CD4-positive, alpha-beta T cell treated with Interleukin-17A for 1 hour (primary cell): Measurements from ENCODE around the gene SHMT2.
A peak's percentile ranks its signal among the peaks of the same experiment; 100 is the strongest.

ENCODE experiments used
- DNase-seq: peaks from one replicate; pipeline ENCODE4 v3.0.0-alpha.2; 2020

The SHMT2 gene

DNA sequence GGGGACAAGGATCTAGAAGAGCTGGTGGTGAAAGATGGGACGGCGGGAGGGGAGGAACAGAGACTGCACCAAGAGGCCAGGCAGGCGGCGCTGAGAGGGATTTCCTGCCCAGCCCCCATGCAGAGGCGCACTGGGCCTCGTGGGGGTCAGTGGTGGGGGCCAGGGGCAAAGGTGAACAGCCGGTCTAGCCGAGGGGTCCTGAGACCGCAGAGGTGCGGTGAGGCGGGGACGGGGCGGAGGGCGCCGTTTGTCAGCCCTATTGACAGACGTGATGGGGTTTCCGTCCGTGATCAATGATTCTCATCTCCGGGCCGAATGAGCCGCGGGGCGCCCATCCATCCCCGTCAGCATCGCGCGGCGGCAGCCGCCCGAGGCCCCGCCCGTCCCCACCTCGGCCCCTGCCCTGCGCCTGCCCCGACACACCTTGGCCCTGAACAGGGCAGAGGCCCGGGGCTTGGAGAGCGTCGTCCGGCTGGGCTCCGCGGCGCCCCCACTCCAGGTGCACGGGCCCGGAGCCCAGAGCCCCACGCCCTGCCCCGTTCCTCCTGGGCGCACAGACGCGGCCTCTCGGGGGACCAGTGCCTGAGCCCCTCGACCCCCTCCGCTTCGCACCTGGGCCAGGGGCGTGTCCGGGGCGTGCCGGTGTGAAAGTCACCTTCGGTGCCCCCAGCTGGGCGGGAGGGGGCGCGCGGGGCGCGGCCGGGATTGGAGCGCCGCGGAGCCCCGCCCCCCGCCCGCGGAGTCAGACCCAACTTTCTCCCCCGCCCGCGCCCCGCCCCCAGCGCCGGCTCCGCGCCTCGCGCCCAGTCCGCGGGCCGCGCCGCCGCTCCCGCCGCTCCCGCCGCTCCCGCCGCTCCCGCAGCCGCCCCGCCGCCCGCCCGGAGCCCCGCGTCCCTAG lies 13.2 kb upstream of the SHMT2 start, which contains the start of gene NXPH4:
Gene NXPH4, plus strand, starts transcription at position 781 of the 898 bp plus-strand sequence. CDS start 176 bp downstream, outside the sequence.
- peak; percentile 63 for DNase-seq

DNA sequence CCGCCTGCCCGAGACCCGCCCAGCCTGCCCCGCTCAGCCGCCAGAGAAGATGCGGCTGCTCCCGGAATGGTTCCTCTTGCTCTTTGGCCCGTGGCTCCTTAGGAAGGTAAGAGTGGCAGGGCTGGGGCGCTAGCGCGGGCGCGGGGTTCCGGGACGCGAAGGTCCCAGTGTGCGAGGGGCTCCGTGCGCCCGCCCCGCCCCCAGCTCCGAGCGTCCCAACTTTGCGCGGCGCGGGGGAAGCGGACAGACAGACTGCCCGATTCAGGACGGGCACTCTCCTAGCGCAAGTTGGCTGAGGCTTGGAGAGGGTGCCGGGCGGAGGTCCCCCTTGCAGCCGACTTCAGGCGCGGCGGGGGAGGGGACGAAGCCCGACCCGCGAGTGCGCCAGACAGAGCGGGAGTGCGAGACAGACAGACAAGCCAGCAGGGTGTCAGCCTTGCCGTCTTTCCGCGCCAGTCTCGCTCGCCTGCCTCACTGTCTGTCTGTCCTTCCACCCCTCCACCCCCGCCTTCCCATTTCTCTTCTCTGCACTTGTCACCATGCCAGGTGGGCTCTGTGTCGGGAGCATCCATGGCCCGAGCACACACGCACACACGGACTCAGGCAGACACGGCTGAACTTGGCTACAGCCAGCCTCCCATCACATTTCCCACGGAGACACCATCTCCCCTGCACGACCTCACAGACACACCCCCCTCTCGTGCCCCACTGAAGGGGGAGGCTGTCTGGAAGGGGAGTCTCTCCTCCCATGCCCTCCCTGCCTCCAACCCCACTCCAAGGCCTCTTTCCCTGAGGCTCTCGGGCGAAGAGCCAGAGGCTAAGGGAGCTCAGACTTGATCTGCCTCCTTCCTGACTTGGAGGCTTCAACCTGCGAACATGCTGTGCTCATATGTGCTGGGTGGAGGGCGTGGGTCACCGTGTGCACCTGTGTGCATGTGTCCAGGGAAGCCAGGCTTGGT lies 12.3 kb upstream of the SHMT2 start:
- DNase-seq, result peak; percentile 54

DNA sequence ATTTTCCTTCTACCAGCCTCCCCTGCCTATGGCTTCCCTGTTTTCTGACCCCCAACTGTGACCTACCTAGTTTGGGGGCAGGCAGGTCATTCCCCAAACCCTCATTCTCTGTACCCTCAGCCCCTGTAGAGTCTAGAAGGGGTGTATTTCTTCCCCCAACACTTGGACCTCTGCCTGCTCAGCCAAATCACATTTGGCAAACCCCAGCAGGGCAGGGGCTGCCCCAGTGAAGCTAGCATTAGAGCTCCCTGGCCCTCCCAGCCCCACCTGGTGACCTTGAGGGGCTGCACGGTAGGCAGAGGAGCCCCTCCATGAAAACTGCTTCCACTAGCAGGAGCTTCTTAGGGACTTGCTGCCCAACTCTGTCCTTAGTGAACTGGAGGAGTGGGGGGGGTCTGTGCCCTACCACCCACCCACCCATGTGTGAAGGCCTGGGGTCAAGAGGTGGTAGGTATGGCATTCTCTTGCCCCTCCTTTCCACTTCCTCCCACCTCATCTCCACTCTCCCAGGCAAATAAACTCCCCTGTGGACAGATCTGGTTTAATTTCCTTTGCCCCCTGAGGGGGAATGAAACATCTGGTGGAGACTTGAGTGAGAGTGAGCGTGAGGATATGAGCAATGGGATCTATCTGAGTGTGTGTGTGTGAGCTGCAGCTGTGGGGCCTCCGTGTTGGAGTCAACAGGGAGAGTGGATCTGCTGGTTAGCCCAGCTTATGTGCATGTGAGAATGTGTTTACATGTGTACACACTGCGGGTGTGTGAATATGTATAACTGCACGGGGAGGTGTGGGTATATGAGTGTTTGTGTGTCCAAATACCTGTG lies 11.3 kb upstream of the SHMT2 start:
- DNase-seq, result no peak

DNA sequence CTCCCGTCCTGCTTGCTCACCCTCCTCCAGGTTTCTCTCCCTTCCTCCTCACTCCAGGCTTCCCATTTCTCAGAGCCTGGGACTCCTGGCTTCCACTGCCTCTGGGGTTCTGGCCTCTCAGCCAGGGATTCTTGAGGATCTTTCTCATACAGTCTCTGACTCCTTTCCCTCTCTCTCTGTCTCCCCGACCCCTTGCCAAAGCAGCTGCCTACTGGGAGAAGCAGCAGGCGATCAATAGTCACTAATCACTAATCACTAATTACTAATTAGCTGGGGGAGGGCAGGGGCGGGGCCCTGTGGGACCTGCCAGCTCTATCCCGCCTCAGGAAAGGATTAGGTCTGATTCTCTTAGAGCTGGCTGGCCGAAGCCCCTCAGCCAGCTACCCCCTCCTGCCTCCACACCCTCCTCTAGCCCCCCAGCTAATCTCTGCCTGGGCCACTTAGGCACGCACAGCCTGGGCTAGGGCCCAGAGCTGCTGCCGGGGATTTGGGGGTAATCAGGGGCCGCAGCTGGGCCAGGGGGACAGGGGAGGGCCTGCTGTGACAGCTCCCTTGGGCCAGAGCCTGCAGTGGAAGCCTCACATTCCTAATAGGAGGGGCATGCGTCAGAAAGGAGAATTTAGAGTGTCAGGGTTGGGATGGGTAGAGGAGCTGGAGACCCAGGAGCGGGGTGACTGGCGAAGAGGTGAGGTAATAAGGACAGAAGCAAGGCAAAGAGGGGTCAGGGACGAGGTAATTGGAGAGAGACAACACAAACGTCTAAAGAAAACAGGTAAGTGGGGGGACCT lies 10.1 kb upstream of the SHMT2 start:
- no peak for DNase-seq

DNA sequence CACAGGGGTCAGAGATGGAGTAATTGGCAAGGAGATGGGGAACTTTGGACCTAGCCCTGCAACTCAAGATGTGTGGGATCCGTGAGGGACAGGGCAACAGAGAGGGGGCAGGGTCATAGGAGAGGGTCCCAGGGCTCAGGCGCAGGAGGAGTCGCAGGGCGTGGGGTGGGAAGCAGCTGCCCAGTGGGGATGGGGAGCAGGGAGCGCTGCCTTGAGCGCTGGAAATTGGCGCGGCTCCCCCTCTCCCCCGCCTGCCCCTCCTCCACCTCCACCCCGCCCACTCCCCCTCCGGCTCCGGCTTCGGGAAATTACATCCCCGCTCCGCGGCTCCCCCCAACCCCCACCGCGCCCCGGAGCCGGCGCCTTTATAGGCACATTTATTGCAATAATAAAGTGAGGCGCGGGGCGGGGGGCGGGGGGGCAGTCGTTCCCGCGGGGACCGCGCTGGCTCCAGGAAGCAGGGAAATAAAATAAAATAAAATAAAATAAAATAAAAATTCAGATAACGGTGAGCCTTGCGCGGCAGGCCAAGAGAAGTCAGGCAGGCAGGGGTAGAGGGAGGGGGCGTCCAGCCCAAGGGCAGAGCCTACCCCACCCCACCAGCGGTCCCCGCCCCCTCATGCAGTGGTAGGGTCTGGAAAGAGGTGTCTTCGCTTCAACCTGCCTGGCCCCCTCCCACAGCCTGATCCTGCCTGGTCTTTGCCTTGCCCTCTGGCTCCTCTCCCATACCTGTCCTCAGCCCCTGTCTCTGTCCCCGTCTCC lies 9.3 kb upstream of the SHMT2 start:
- no peak for DNase-seq

DNA sequence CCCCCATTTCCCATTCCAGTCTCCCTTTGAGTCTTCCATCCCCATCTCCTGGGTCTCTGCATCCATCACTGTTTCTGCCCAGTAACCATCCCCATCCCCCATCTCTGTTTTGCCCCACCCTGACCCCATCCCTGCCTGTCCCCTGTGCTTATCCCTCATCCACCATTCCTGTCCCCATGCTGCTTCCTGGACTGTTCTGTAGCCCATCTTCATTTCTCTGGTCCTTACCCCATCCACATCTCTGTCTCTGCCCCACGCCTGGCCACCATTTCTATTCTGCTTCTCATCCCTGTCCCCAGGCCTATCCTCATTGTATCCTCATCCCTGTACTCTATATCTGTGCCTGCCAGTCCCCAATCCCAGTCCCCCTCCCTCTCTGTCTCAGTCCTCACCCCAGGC lies 8.7 kb upstream of the SHMT2 start:
- no peak for DNase-seq

DNA sequence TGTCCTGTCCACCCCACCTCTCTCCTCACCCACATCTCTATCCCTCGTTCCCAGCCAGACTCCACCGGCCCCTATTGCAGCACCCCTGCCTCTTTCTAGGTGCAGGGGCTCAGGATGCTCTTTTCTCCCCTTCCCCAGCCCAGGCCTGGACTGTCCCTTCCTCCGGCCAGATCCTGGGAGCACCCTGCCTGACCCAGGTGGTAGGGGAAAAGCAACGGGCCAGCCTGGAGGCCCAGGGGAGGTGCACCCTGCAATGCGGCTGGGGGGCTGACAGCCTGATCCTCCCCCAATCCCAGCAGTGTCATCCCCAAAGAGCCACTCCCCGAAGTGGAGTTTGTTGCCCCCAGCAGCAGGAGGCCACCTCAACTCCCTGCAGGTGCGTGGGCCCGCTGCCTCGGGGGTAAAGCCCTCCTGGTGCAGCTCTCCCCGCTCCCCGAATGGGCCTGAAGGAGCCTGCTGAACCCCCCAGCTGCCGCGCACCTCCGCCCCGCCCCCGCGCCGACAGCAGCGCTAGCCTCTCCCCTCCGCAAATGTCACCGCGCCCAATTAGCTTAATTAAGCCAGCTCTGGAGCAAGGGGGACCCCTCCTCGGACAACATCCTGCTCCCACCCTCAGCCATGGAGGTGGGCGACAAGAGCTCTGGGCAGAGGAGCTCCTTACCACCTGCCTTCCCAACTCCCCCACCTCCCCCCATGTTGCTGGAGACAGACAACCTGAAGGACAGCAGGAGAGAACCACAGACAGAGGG lies 8.2 kb upstream of the SHMT2 start:
- no peak for DNase-seq

DNA sequence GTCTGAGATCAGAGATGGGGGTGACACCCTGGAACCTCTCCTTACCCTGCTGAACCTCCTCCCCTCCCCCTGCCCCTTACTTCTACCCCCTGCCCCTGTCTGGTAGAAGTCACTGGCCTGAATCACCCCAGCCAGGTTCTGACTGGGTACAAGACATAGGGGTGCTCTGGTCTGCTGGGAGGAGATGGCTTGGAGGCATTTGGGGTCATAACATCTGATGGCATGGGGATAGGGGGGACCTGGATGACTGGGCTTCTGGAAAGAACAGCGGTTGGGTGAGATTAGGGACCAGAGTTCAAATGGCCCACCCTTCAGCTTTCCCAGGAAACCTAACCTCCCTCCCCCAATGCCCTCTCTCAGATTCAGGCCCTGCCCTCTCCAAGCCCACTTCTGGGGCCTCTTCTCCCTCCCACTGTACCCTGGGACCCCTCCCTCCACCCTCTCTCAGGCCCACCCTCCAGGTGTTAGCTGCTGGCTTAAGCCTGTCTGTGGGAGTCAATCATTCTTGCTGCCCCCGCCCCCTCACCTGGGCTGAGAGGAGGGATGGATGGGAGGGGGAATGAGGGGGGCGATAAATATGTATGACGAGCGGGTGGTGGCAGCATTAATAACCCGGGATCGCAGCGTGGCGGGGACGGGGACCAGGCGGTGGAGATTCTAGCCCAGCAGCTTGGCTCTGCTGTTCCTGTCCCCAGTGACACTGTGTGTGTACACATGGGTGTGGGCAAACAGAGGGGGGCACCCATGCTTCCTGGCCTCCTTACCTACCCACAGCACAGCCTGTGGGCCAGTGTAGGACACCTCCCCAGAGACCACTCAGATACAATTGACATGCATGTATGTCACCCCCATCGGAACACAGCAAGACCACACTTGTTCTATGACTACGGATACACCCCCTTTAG lies 7.0 kb upstream of the SHMT2 start:
- no peak for DNase-seq

DNA sequence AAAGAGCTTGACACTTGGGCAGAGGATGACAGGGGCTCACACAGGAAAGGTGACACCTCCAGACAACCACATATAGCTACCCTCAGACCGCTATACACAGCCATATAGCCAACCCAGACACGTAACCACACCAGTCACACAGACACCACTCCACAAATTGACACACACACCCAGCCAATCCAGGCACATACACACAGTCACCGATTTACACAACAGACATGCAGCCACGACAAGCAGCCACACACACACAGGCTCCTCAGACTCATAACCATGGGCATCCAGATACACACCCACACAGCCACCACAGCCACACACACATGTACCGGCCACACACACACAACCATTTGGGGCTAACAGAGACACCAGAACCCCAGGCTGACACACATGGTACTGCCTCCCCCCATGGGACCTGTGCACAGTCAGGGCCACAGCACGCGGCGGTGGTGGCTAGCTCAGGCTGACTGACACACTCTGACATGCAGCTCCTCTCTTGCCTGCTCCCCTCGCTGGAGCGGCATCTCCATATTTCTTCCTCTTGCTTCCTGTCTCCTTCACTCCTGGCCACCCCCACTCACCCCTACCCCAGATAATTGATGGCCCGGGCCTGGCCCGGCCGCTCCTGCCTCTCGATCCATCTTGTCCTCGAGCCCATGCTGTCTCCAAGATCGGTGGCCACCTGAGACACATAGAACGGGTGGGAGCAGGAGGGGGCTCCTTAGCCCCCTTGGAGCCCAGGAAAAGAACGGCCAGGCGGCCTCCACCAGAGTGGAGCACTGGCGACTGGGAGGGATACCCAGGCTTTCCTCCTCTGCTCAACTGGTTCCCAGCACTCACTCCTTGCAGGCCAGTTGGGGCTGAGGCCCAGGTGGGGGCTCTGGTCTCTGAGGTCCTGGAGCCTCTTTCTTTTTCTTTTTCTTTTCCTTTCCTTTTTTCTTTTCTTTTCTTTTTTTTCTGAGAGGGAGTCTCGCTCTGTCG lies 6.0 kb upstream of the SHMT2 start:
- DNase-seq, result peak; percentile 73

DNA sequence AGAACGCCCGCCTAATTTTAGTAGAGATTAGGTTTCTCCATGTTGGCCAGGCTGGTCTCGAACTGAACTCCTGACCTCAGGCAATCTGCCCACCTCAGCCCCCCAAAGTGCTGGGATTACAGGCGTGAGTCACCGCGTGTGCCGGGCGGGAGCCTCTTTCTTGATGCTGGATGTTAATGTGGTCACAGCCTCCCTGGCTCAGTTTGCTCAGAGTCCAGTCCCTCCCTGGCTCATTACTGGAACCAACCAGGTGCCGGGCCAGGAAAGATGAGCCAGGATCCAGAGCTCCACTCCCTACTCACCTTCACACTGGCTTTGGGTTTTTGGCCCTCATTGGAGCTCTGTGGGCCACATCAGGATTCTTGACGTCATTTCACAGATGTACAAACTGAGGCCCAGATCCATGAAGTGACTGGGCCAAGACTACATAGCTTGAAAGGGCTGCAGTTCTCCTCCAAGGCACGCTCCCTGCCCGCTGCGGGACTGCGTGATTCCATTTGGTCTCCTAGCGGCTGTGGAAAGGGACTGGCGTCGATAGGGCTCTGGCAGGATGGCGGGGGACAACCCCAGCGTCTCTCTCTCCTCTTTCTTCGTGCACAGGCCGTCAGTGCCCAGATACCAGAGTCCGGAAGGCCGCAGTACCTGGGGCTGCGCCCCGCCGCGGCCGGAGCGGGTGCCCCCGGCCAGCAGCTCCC lies 5.1 kb upstream of the SHMT2 start:
- no peak for DNase-seq

DNA sequence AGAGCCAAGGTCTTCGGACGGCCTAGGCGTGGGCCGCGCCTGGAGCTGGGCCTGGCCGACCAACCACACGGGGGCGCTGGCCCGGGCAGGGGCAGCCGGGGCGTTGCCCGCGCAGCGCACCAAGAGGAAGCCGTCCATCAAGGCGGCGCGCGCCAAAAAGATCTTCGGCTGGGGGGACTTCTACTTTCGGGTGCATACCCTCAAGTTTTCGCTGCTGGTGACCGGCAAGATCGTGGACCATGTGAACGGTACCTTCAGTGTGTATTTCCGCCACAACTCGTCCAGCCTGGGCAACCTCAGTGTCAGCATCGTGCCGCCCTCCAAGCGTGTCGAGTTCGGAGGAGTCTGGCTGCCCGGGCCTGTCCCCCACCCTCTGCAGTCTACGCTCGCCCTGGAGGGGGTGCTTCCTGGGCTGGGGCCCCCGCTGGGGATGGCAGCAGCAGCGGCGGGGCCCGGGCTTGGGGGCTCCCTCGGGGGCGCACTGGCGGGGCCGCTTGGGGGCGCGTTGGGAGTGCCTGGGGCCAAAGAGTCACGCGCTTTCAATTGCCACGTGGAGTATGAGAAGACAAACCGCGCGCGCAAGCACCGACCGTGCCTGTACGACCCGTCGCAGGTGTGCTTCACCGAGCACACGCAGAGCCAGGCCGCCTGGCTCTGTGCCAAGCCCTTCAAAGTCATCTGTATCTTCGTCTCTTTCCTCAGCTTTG lies 4.4 kb upstream of the SHMT2 start:
- peak; percentile 58 for DNase-seq

DNA sequence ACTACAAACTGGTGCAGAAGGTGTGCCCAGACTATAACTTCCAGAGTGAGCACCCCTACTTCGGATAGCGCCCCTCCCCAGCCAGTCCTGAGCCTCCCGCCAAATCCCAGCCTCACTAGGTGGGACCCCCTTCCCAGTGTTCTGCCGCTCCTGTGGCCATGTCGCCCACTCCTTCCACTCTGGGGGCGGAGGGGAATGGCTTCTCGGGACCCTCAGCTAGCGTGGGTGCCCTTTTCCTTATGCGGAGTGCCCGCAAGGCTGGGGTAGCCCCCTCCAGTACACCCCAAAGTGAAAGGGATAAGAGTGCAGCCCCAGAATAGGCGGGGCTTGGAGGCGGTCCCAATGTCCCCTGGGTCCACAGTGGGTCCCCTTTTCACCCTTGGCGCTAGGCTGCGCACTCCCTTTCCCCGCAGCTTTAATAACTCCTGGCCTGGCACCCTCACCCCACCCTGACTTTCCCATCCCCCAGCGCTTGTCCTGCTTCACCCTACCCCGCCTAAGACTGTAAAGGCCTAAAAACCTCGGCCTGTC lies 3.8 kb upstream of the SHMT2 start:
- DNase-seq, result no peak

DNA sequence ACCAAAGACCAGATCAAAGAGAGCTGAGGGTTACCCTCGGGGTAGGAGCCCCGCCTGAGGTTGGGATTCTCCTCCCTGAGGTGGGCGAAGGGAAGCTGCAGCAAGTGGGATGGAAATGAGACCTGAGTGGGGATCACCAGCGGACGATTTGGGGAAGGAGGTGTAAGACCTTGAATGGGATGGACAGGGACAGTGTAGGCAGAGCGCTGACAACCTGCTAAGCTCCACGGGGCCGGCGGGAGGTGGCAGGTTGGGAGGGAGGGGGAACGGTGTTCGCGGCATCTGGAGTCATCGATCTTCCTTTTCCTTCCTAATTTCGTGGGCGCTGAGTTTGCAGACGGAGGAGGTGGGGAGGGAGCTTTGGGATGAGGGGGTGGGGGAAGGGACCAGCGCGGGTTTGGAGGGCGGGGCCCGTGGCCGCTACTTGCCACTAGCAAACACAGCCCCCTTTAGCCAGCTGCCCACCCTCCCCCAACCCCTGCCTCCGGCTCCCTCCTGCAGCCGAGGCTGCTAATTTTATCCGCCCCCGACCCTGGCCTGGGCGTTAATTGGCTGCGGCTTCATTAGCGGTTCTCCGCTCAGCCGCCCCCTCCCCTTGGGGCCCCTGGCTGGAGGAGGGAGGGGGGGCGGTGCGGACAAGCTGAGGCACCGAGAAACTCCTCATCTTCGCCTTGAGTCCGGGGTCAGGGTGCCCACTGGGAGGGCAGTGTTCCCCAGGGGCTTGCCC lies 2.8 kb upstream of the SHMT2 start:
- no peak for DNase-seq

DNA sequence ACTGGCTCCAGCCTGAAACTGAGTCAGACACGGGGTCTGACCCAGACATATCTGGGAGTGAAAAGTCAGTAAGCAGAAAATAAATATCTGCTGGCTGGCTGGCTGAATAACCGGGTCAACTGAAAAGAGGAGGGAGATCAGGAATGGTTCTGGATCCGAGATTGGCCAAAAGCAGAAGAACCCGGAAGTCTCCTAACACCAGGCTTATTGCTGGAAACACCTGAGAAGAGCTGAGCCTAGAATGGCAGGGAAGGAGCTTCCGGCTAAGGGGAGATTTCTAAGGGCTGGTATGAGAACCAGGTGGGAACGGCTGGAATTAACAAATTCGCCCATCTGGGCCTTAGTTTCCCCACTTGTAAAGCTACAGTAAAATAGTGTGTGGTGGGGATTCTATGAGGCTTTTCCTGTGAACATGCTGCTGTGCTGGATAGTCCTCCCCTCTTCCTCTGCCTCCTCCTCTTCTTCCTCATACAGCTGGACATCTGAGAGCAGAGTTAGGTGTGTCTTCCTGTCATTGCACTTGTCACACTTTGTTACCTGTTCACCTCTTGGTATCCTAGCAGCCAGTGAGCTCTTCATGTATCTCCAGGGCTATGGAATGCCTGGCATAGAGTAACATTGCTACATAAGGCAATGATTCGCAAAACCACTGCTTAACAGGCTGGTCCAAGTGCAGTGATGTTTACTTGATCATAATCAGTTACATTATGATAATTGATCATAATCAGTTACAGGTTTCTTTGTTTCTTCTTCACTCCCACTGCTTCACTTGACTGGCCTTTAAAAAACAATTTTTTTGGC lies 2.0 kb upstream of the SHMT2 start:
- DNase-seq, result no peak
